K562 (cell line): ENCODE results near the gene IARS1. TPM values are rescaled to one million over a fixed set of nuclear protein-coding genes. Genes with fewer than 3 reads are reported as not detected.

Experiments
- CSDE1 ChIP-seq, 2 experiments: fragments of 450-650 bp; IDR thresholded peaks; 2 replicates each; pipeline ENCODE4 v1.6.1; 2016; ENCODE audit warnings: mild to moderate bottlenecking in 1 of 2
- E2F4 ChIP-seq: sonication (generic); formaldehyde crosslinking; IDR thresholded peaks from 2 replicates; pipeline ENCODE4 v1.8.0; 2022; ENCODE audit warnings: mild to moderate bottlenecking, low read depth, missing genetic modification reagents
- FOXP1 ChIP-seq: sonication (generic); formaldehyde crosslinking; IDR thresholded peaks from 2 replicates; pipeline ENCODE4 v1.8.0; 2022; ENCODE audit warnings: mild to moderate bottlenecking, missing genetic modification reagents
- GABPB2 ChIP-seq: fragments of 250-450 bp; sonication (Bioruptor Pico); conservative IDR thresholded peaks from 2 replicates; pipeline ENCODE4 v1.5.1; 2021; ENCODE audit warnings: mild to moderate bottlenecking
- MTA2 ChIP-seq: fragments of 450-650 bp; IDR thresholded peaks from 2 replicates; pipeline ENCODE4 v1.6.1; 2016; ENCODE audit warnings: low read depth
- ZNF318 ChIP-seq, 2 experiments: fragments of 450-650 bp; IDR thresholded peaks; 2 replicates each; pipeline ENCODE4 v1.6.1; 2016; ENCODE audit warnings: mild to moderate bottlenecking in 2 of 2, borderline replicate concordance in 1 of 2, low read depth in 1 of 2, moderate library complexity in 1 of 2
- ZNF507 ChIP-seq: conservative IDR thresholded peaks from 2 replicates; pipeline ENCODE4 v1.6.1; 2017; ENCODE audit warnings: missing genetic modification characterization, missing compliant biosample characterization
- polyA plus RNA-seq, 8 experiments: library from polyadenylated mRNA; depleted of rRNA in 4 of 8; stranded (reverse) in 5 of 8; unstranded in 3 of 8; fragments of >200 nt; fragmentation: Nextera tagmentation in 2 of 8; fragmentation: Illumina TruSeq in 1 of 8; extraction: Ambion mirVana in 2 of 8; extraction: Trizol in 1 of 8; gene quantifications; 2 replicates each; pipeline versions ENCODE4 v1.2.1 to v1.2.3, GENCODE V29; 2011 to 2014; ENCODE audit warnings: inconsistent platforms in 1 of 8, missing spikeins in 1 of 8
- total RNA-seq, 7 experiments: library from RNA; depleted of rRNA in 6 of 7; stranded (reverse); fragments of >200 nt in 6 of 7; fragmentation: Illumina TruSeq in 2 of 7; extraction: Trizol in 2 of 7; gene quantifications; 2 replicates each; pipeline versions ENCODE4 v1.2.1 to v1.2.3, GENCODE V29; 2011 to 2021; ENCODE audit warnings: low replicate concordance in 1 of 7
- TF ChIP-seq, protein P1 (sequence below): sonication (generic); formaldehyde crosslinking; IDR thresholded peaks from 2 replicates; pipeline ENCODE4 v1.8.0; 2022; ENCODE audit warnings: mild to moderate bottlenecking, missing genetic modification reagents
- TF ChIP-seq, protein P2 (sequence below): fragments of 450-650 bp; conservative IDR thresholded peaks from 2 replicates; pipeline ENCODE4 v1.6.1; 2016; ENCODE audit warnings: missing genetic modification characterization, low read depth, mild to moderate bottlenecking, control low read depth, missing compliant biosample characterization

IARS1 gene
- total and polyA plus RNA-seq, 9 of the 15 experiments (the other 6 are each of a cell fraction or from before 2014, with no cell fraction given), result 119 to 371 (median 234) TPM

- TF ChIP-seq, protein P1, sequence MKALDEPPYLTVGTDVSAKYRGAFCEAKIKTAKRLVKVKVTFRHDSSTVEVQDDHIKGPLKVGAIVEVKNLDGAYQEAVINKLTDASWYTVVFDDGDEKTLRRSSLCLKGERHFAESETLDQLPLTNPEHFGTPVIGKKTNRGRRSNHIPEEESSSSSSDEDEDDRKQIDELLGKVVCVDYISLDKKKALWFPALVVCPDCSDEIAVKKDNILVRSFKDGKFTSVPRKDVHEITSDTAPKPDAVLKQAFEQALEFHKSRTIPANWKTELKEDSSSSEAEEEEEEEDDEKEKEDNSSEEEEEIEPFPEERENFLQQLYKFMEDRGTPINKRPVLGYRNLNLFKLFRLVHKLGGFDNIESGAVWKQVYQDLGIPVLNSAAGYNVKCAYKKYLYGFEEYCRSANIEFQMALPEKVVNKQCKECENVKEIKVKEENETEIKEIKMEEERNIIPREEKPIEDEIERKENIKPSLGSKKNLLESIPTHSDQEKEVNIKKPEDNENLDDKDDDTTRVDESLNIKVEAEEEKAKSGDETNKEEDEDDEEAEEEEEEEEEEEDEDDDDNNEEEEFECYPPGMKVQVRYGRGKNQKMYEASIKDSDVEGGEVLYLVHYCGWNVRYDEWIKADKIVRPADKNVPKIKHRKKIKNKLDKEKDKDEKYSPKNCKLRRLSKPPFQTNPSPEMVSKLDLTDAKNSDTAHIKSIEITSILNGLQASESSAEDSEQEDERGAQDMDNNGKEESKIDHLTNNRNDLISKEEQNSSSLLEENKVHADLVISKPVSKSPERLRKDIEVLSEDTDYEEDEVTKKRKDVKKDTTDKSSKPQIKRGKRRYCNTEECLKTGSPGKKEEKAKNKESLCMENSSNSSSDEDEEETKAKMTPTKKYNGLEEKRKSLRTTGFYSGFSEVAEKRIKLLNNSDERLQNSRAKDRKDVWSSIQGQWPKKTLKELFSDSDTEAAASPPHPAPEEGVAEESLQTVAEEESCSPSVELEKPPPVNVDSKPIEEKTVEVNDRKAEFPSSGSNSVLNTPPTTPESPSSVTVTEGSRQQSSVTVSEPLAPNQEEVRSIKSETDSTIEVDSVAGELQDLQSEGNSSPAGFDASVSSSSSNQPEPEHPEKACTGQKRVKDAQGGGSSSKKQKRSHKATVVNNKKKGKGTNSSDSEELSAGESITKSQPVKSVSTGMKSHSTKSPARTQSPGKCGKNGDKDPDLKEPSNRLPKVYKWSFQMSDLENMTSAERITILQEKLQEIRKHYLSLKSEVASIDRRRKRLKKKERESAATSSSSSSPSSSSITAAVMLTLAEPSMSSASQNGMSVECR, result no peak
- TF ChIP-seq E2F4 (CRISPR knock-in tag) (no peak), CSDE1 (IDR thresholded peaks at IDR 0.05) (no peak), MTA2 (peak; percentile 14; the same call in 1 of the 2 replicates), FOXP1 (no peak), ZNF507 (tag) (no peak), GABPB2 (CRISPR knock-in tag) (no peak), ZNF318 (IDR thresholded peaks at IDR 0.05; ENCODE audit: borderline replicate concordance in 1 of 2, low read depth in 1 of 2) (no peak)
- TF ChIP-seq, protein P2, sequence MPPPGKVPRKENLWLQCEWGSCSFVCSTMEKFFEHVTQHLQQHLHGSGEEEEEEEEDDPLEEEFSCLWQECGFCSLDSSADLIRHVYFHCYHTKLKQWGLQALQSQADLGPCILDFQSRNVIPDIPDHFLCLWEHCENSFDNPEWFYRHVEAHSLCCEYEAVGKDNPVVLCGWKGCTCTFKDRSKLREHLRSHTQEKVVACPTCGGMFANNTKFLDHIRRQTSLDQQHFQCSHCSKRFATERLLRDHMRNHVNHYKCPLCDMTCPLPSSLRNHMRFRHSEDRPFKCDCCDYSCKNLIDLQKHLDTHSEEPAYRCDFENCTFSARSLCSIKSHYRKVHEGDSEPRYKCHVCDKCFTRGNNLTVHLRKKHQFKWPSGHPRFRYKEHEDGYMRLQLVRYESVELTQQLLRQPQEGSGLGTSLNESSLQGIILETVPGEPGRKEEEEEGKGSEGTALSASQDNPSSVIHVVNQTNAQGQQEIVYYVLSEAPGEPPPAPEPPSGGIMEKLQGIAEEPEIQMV, result no peak
Observed at GRCh38 chr9:92295240-92295790, 1.8 kb upstream of the IARS1 start (continued).
